HG03103 (cell line): ENCODE data around the gene COA4.

Experiments
- ATAC-seq: cut with Tn5 transposase; IDR thresholded peaks from one replicate; pipeline ENCODE4 v1.9.1; 2021; ENCODE audit warnings: low read depth; ENCODE audit not compliant: unreplicated experiment

COA4 gene

GRCh38 chr11:73866586-73866996, 10.1 kb downstream of the COA4 start:
- ATAC-seq: no peak

GRCh38 chr11:73866095-73866579, 10.5 kb downstream of the COA4 start:
- no peak for ATAC-seq

GRCh38 chr11:73862986-73863385, 13.7 kb downstream of the COA4 start:
- ATAC-seq: no peak

- ATAC-seq: no peak
These were observed 16.4 kb downstream of the COA4 start for GRCh38 chr11:73860202-73860601.

- ATAC-seq: no peak
These were observed 17.0 kb downstream of the COA4 start for GRCh38 chr11:73859671-73860070.

GRCh38 chr11:73856031-73856567, 20.5 kb downstream of the COA4 start:
- ATAC-seq: no peak

- no peak for ATAC-seq
These were observed 22.0 kb downstream of the COA4 start for GRCh38 chr11:73854680-73855079.

- ATAC-seq: no peak
These were observed 24.6 kb downstream of the COA4 start for GRCh38 chr11:73852049-73852448.

GRCh38 chr11:73851046-73851764, 25.4 kb downstream of the COA4 start:
- ATAC-seq: no peak

- ATAC-seq: no peak
These were observed 37.6 kb downstream of the COA4 start for GRCh38 chr11:73839123-73839457.

- ATAC-seq: no peak
These were observed 38.1 kb downstream of the COA4 start for GRCh38 chr11:73838443-73839122.

GRCh38 chr11:73833067-73833466, 43.6 kb downstream of the COA4 start:
- no peak for ATAC-seq

GRCh38 chr11:73830261-73830660, 46.4 kb downstream of the COA4 start:
- no peak for ATAC-seq
